ENCODE data around the gene BHLHE41.

GRCh38 chr12:26132866-26133265, 8.0 kb upstream of the BHLHE41 start:
- TF ChIP-seq, protein P1, sequence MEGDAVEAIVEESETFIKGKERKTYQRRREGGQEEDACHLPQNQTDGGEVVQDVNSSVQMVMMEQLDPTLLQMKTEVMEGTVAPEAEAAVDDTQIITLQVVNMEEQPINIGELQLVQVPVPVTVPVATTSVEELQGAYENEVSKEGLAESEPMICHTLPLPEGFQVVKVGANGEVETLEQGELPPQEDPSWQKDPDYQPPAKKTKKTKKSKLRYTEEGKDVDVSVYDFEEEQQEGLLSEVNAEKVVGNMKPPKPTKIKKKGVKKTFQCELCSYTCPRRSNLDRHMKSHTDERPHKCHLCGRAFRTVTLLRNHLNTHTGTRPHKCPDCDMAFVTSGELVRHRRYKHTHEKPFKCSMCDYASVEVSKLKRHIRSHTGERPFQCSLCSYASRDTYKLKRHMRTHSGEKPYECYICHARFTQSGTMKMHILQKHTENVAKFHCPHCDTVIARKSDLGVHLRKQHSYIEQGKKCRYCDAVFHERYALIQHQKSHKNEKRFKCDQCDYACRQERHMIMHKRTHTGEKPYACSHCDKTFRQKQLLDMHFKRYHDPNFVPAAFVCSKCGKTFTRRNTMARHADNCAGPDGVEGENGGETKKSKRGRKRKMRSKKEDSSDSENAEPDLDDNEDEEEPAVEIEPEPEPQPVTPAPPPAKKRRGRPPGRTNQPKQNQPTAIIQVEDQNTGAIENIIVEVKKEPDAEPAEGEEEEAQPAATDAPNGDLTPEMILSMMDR (conservative IDR thresholded peaks at IDR 0.05 in 1 of 2, IDR thresholded peaks at IDR 0.05 in 1 of 2; ENCODE audit: low read depth in 1 of 2, low read length in 2 of 2): no peak
- TF ChIP-seq EZH2 (IDR thresholded peaks at IDR 0.05; ENCODE audit: low read length, missing control alignments): no peak

Data from fibroblast of lung (primary cell).